Keratinocyte (primary cell): ENCODE results near the gene VAMP8. TPM values are rescaled to one million over a fixed set of nuclear protein-coding genes. Genes with fewer than 3 reads are reported as not detected.

Source experiments
- DNase-seq: peaks from one replicate; pipeline ENCODE4 v3.0.0-alpha.2; 2011; ENCODE audit warnings: low read depth, missing footprints, low spot score
- FAIRE-seq: peaks from 2 replicates; lab custom pipeline; 2011; peaks lifted over from hg19 to GRCh38; lab: Jason Lieb, UNC
- H2AFZ ChIP-seq: 2 replicates; pipeline ENCODE4 v1.6.0; 2012; ENCODE audit warnings: low read length, control low read depth, inconsistent platforms; ENCODE audit not compliant: control insufficient read depth
- H3K27ac ChIP-seq: 2 replicates; pipeline ENCODE4 v1.5.1; 2011; ENCODE audit warnings: low read length; ENCODE audit not compliant: control insufficient read depth, insufficient read depth
- H3K27me3 ChIP-seq: 3 replicates; pipeline ENCODE4 v1.6.0; 2011; ENCODE audit warnings: low read length; ENCODE audit not compliant: control insufficient read depth, insufficient read depth; ENCODE audit errors: extremely low read depth
- H3K36me3 ChIP-seq, 2 experiments: 2 replicates in 1 of 2; 3 replicates in 1 of 2; pipeline ENCODE4 v1.5.1; 2011; ENCODE audit warnings: low read length in 2 of 2, mild to moderate bottlenecking in 1 of 2; ENCODE audit not compliant: control insufficient read depth in 2 of 2, insufficient read depth in 2 of 2; ENCODE audit errors: extremely low read depth in 1 of 2
- H3K4me1 ChIP-seq: 3 replicates; pipeline ENCODE4 v1.5.1; 2011; ENCODE audit warnings: low read length; ENCODE audit not compliant: control insufficient read depth, insufficient read depth; ENCODE audit errors: extremely low read depth
- H3K4me2 ChIP-seq: 3 replicates; pipeline ENCODE4 v1.6.0; 2011; ENCODE audit warnings: low read depth, low read length; ENCODE audit not compliant: control insufficient read depth, insufficient read depth; ENCODE audit errors: extremely low read depth
- H3K4me3 ChIP-seq, 3 experiments: fragments of 200-600 bp in 1 of 3; sonication (generic) in 1 of 3; 2 replicates in 2 of 3; 3 replicates in 1 of 3; pipeline ENCODE4 v1.5.1; 2011 to 2016; ENCODE audit warnings: low read length in 3 of 3, mild to moderate bottlenecking in 3 of 3, control low read depth in 2 of 3, inconsistent platforms in 1 of 3, low read depth in 1 of 3, mixed read lengths in 1 of 3, mixed run types in 1 of 3, moderate library complexity in 1 of 3; ENCODE audit not compliant: control insufficient read depth in 2 of 3, insufficient read depth in 2 of 3; ENCODE audit errors: extremely low read depth in 1 of 3
- H3K79me2 ChIP-seq: 2 replicates; pipeline ENCODE4 v1.6.0; 2012; ENCODE audit warnings: low read length; ENCODE audit not compliant: control insufficient read depth, insufficient read depth
- H3K9ac ChIP-seq: 3 replicates; pipeline ENCODE4 v1.6.0; 2011; ENCODE audit warnings: low read length; ENCODE audit not compliant: control insufficient read depth, insufficient read depth; ENCODE audit errors: extremely low read depth
- H3K9me1 ChIP-seq: 3 replicates; pipeline ENCODE4 v1.6.0; 2011; ENCODE audit warnings: low read length; ENCODE audit not compliant: control insufficient read depth, insufficient read depth; ENCODE audit errors: extremely low read depth
- H3K9me3 ChIP-seq: 2 replicates; pipeline ENCODE4 v1.5.1; 2012; ENCODE audit warnings: low read depth, low read length; ENCODE audit not compliant: control insufficient read depth
- H4K20me1 ChIP-seq: 3 replicates; pipeline ENCODE4 v1.6.0; 2011; ENCODE audit warnings: low read length; ENCODE audit not compliant: control insufficient read depth, insufficient read depth; ENCODE audit errors: extremely low read depth
- CTCF ChIP-seq, 3 experiments: IDR thresholded peaks in 1 of 3; conservative IDR thresholded peaks in 1 of 3; optimal IDR thresholded peaks in 1 of 3; 2 replicates in 2 of 3; 3 replicates in 1 of 3; pipeline versions ENCODE3 to v1.5.1; 2011; ENCODE audit warnings: low read length in 3 of 3, mild to moderate bottlenecking in 3 of 3, moderate library complexity in 2 of 3, control low read depth in 1 of 3, inconsistent platforms in 1 of 3; ENCODE audit not compliant: insufficient read depth in 2 of 3; ENCODE audit errors: extremely low read depth in 1 of 3
- EZH2 ChIP-seq: IDR thresholded peaks from one replicate; pipeline ENCODE4 v1.6.1; 2012; ENCODE audit warnings: inconsistent platforms, mild to moderate bottlenecking, low read length, moderate library complexity
- dilution Hi-C: fragments of 300-500 bp; cut with MboI; formaldehyde crosslinking; loops from one replicate; pipeline ENCODE4 v1.7.0; 2020; ENCODE audit warnings: low sequenced_read_pairs; ENCODE audit not compliant: extremely low pct_ligation_motif_present
- polyA plus RNA-seq, 5 experiments: library from polyadenylated mRNA; depleted of rRNA in 3 of 5; stranded (reverse) in 3 of 5; stranded (forward) in 1 of 5; unstranded in 1 of 5; fragments of >200 nt; gene quantifications; 1 replicate in 1 of 5; 2 replicates in 3 of 5; 3 replicates in 1 of 5; pipeline versions ENCODE4 v1.2.1 to v1.2.3, GENCODE V29; 2011 to 2012; ENCODE audit warnings: missing spikeins in 2 of 5, low read depth in 1 of 5, low replicate concordance in 1 of 5

The VAMP8 gene
- polyA plus RNA-seq, 1 donor (not counting 4 experiments of a cell fraction or from before 2014, with no cell fraction given), result 385 TPM

- no peaks in the 10 kb centered on the region for H3K27me3 ChIP-seq
- H3K36me3 ChIP-seq, result peaks cover 25 to 33% of the 10 kb centered on the region in 2 experiments
- no peak for DNase-seq
- H3K4me3 ChIP-seq, result no peak overlapping the region
- no peak overlapping the region for H3K4me2 ChIP-seq
- no peak overlapping the region for H3K9ac ChIP-seq
- H3K9me1 ChIP-seq, result no peaks in the 10 kb centered on the region
- H4K20me1 ChIP-seq, result peaks cover 8% of the 10 kb centered on the region
- H3K27ac ChIP-seq, result no peak overlapping the region
- no peak overlapping the region for H2AFZ ChIP-seq
- H3K4me1 ChIP-seq, result peaks cover 14% of the 10 kb centered on the region
- no peaks in the 10 kb centered on the region for H3K9me3 ChIP-seq
- TF ChIP-seq CTCF (optimal IDR thresholded peaks at IDR 0.05 in 1 of 3, IDR thresholded peaks at IDR 0.05 in 1 of 3, conservative IDR thresholded peaks at IDR 0.05 in 1 of 3; ENCODE audit: extremely low read depth in 1 of 3, insufficient read depth in 2 of 3, low read length in 3 of 3) (no peak), EZH2 (no peak)
- dilution Hi-C loops, result no loop called here
- H3K79me2 ChIP-seq, result no peaks in the 10 kb centered on the region
- no peak for FAIRE-seq
These were observed 26.9 kb upstream of the VAMP8 start for GRCh38 chr2:85550486-85550885.

DNA sequence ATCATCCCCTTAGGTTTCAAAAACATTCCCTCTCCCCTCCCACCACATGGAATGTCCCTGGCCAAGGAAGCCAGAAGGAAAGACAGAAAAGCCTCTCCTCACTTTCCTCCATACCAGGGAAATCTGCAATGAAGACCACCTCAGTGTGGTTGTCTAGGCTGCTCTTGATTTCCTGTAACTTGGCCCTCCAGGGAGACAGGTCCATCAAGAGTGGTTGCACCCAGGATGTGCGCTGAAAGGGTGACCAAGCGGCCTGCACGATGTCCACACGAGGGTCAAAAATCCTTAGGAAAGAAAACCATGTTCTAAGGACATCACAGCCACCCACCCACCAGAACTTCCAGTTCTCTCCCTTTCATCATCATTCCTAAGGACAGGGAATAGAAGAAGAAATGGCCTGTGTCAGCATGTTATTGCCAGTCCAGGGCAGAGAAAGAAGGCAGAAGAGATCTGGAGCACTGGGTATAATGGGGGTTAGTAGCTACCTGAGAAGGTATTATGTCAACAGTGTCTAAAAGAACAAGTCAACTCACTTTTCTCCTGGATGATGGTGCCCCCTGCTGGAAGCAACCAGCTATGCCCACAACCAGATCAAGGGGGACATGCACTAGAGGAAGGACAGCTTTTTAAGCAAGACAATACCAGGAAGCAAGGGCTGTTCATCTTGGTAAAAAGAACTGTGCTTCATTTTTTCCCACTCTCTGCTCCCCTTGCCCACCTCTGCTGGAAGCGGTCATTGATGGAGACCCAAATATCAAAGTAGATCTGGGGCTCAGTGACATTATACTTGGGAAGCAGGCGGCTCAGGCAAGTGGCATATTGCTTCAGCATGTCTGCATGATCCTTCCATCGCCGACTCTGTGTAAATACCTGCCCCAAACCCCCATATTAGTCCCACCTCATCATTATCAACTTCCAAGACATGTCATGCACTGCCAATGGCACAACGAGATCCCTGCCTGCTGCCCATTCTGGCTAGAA lies 25.4 kb upstream of the VAMP8 start:
- H3K4me1 ChIP-seq, result peaks cover under 1% of the 10 kb centered on the region
- H3K36me3 ChIP-seq, result peaks cover 28 to 39% of the 10 kb centered on the region in 2 experiments
- H3K4me3 ChIP-seq, result no peak overlapping the region
- no peak overlapping the region for H3K9ac ChIP-seq
- peak; percentile 68 for FAIRE-seq
- H3K79me2 ChIP-seq, result no peaks in the 10 kb centered on the region
- H3K9me3 ChIP-seq, result no peaks in the 10 kb centered on the region
- no peak overlapping the region for H2AFZ ChIP-seq
- dilution Hi-C loops, result no loop called here
- peaks cover under 1% of the 10 kb centered on the region for H4K20me1 ChIP-seq
- TF ChIP-seq CTCF (optimal IDR thresholded peaks at IDR 0.05 in 1 of 3, IDR thresholded peaks at IDR 0.05 in 1 of 3, conservative IDR thresholded peaks at IDR 0.05 in 1 of 3; ENCODE audit: extremely low read depth in 1 of 3, insufficient read depth in 2 of 3, low read length in 3 of 3) (peak; percentile 81 to 96 (median 93)), EZH2 (no peak)
- H3K27ac ChIP-seq, result no peak overlapping the region
- no peak for DNase-seq
- H3K4me2 ChIP-seq, result no peak overlapping the region
- H3K9me1 ChIP-seq, result no peaks in the 10 kb centered on the region
- H3K27me3 ChIP-seq, result no peaks in the 10 kb centered on the region
